GM12878 (cell line): ENCODE results near the gene SLCO4C1. TPM values are rescaled to one million over a fixed set of nuclear protein-coding genes. Genes with fewer than 3 reads are reported as not detected.

Experiments
- ATAC-seq: fragments of 200-7000 bp; cut with Tn5 transposase; 3 replicates; pipeline ENCODE4 v1.9.1; 2020; ENCODE audit warnings: mild to moderate bottlenecking, moderate library complexity
- BruUV-seq: library from RNA; stranded (reverse); fragments of 400-500 nt; replicated peaks from 2 replicates; lab custom pipeline; 2021; lab: Mats Ljungman, UMichigan
- CTCF ChIA-PET: fragments of 300-600 bp; sonication (Branson Sonifier 250); formaldehyde crosslinking; extraction: SDS; loops from one replicate; lab custom pipeline; 2021; ENCODE audit warnings: inconsistent platforms; lab: Yijun Ruan, JAX
- POLR2A ChIA-PET: fragments of 350-600 bp; formaldehyde crosslinking; extraction: SDS; loops from one replicate; lab custom pipeline; 2021; ENCODE audit warnings: inconsistent platforms; lab: Charles Lee
- RAD21 ChIA-PET: fragments of 300-600 bp; sonication (Branson Sonifier 250); formaldehyde crosslinking; loops from one replicate; lab custom pipeline; 2023; ENCODE audit warnings: antibody characterized with exemption; ENCODE audit not compliant: unreplicated experiment; lab: Charles Lee
- SMC1A ChIA-PET: fragments of 300-600 bp; sonication (Branson Sonifier 250); formaldehyde crosslinking; loops from one replicate; lab custom pipeline; 2023; ENCODE audit not compliant: unreplicated experiment, uncharacterized antibody; lab: Charles Lee
- DNase-seq: peaks from one replicate; pipeline ENCODE4 v3.0.0-alpha.2; 2011; ENCODE audit warnings: low read depth, low spot score
- FAIRE-seq: peaks from 3 replicates; lab custom pipeline; 2011; peaks lifted over from hg19 to GRCh38; lab: Jason Lieb, UNC
- H2AFZ ChIP-seq: 2 replicates; pipeline ENCODE4 v1.6.0; 2011; ENCODE audit warnings: low read depth, low read length, control low read depth; ENCODE audit not compliant: control insufficient read depth
- H3K27ac ChIP-seq: 2 replicates; pipeline ENCODE4 v1.5.1; 2011; ENCODE audit warnings: control low read depth; ENCODE audit not compliant: control insufficient read depth, insufficient read depth
- H3K27me3 ChIP-seq, 2 experiments: replicated peaks in 1 of 2; 2 replicates each; pipeline versions ENCODE4 v1.6.0 to v1.6.1; 2011; ENCODE audit warnings: low read length in 1 of 2; ENCODE audit not compliant: control insufficient read depth in 2 of 2, insufficient read depth in 2 of 2
- H3K36me3 ChIP-seq, 2 experiments: 2 replicates each; pipeline ENCODE4 v1.5.1; 2011; ENCODE audit warnings: low read length in 1 of 2; ENCODE audit not compliant: control insufficient read depth in 2 of 2, insufficient read depth in 2 of 2
- H3K4me1 ChIP-seq: 2 replicates; pipeline ENCODE4 v1.6.1; 2011; ENCODE audit warnings: mild to moderate bottlenecking, low read length, moderate library complexity, mixed read lengths; ENCODE audit not compliant: control insufficient read depth, insufficient read depth
- H3K4me2 ChIP-seq: 2 replicates; pipeline ENCODE4 v1.6.0; 2011; ENCODE audit warnings: control low read depth; ENCODE audit not compliant: control insufficient read depth, insufficient read depth
- H3K4me3 ChIP-seq: fragments of 200-600 bp; sonication (generic); 2 replicates; pipeline ENCODE4 v1.5.1; 2016
- H3K79me2 ChIP-seq: 2 replicates; pipeline ENCODE4 v1.6.0; 2011; ENCODE audit warnings: low read length; ENCODE audit not compliant: control insufficient read depth, insufficient read depth
- H3K9ac ChIP-seq: 2 replicates; pipeline ENCODE4 v1.8.0; 2011; ENCODE audit warnings: low read length, control low read depth, mixed read lengths; ENCODE audit not compliant: control insufficient read depth, insufficient read depth
- H3K9me3 ChIP-seq: replicated peaks from 3 replicates; pipeline ENCODE4 v1.5.1; 2011; ENCODE audit warnings: mild to moderate bottlenecking, low read length; ENCODE audit not compliant: control insufficient read depth, insufficient read depth
- H4K20me1 ChIP-seq: 2 replicates; pipeline ENCODE4 v1.6.0; 2011; ENCODE audit not compliant: control insufficient read depth, insufficient read depth
- ATF7 ChIP-seq: fragments of 450-650 bp; IDR thresholded peaks from 2 replicates; pipeline ENCODE4 v1.6.1; 2016; ENCODE audit warnings: low read depth, mild to moderate bottlenecking
- BCL11A ChIP-seq: IDR thresholded peaks from 2 replicates; pipeline ENCODE4 v1.6.1; 2011; ENCODE audit warnings: low read depth, low read length
- CHD4 ChIP-seq: fragments of 200-600 bp; sonication (generic); IDR thresholded peaks from 2 replicates; pipeline ENCODE4 v1.6.1; 2016; ENCODE audit warnings: mild to moderate bottlenecking
- EZH2 ChIP-seq: IDR thresholded peaks from 2 replicates; pipeline ENCODE4 v1.6.1; 2012; ENCODE audit warnings: low read depth, mild to moderate bottlenecking, control low read depth, inconsistent platforms, low read length, borderline replicate concordance; ENCODE audit not compliant: control insufficient read depth
- FOXK2 ChIP-seq: fragments of 450-650 bp; IDR thresholded peaks from 2 replicates; pipeline ENCODE4 v1.6.1; 2017; ENCODE audit warnings: mild to moderate bottlenecking, moderate library complexity
- IRF5 ChIP-seq: fragments of 450-650 bp; IDR thresholded peaks from 2 replicates; pipeline ENCODE4 v1.6.1; 2017; ENCODE audit warnings: borderline replicate concordance
- MEF2A ChIP-seq: IDR thresholded peaks from 2 replicates; pipeline ENCODE4 v1.6.1; 2011; ENCODE audit warnings: low read depth, mild to moderate bottlenecking, low read length, moderate library complexity; ENCODE audit not compliant: insufficient read depth
- PAX8 ChIP-seq: fragments of 450-650 bp; IDR thresholded peaks from 2 replicates; pipeline ENCODE4 v1.6.1; 2017; ENCODE audit warnings: mild to moderate bottlenecking, moderate library complexity
- RELB ChIP-seq: fragments of 450-650 bp; IDR thresholded peaks from 2 replicates; pipeline ENCODE4 v1.6.1; 2017; ENCODE audit warnings: low read depth, mild to moderate bottlenecking, moderate library complexity
- STAT3 ChIP-seq: IDR thresholded peaks from 2 replicates; pipeline ENCODE4 v1.6.1; 2011; ENCODE audit warnings: low read depth, low read length, improper control_type of control experiment
- USF1 ChIP-seq: IDR thresholded peaks from 2 replicates; pipeline ENCODE4 v1.6.1; 2011; ENCODE audit warnings: borderline replicate concordance, low read depth, mild to moderate bottlenecking, moderate library complexity, mixed read lengths, low read length; ENCODE audit not compliant: insufficient read depth; ENCODE audit errors: extremely low read length
- ZSCAN29 ChIP-seq: fragments of 450-650 bp; IDR thresholded peaks from 2 replicates; pipeline ENCODE4 v1.6.1; 2017; ENCODE audit warnings: mild to moderate bottlenecking, moderate library complexity
- WGBS: methylation state at CpG from one replicate; pipeline ENCODE4 v1.1.6; 2016; ENCODE audit warnings: low lambda C conversion rate; ENCODE audit not compliant: insufficient replicate concordance, insufficient coverage; ENCODE audit errors: missing lambda C conversion rate; 5-methylcytosine and 5-hydroxymethylcytosine counted together
- in situ Hi-C: fragments of 300-500 bp; cut with MboI; formaldehyde crosslinking; loops from 9 replicates; pipeline ENCODE4 v1.14.3; 2018; ENCODE audit warnings: mixed read lengths
- intact Hi-C: fragments of 100-400 bp; cut with micrococcal nuclease; formaldehyde crosslinking; loops from one replicate; pipeline ENCODE4 v1.14.2; 2022; ENCODE audit not compliant: unreplicated experiment
- polyA plus RNA-seq, 11 experiments: library from polyadenylated mRNA; depleted of rRNA in 4 of 11; unstranded in 6 of 11; stranded (reverse) in 5 of 11; fragments of >200 nt; fragmentation: Nextera tagmentation in 4 of 11; fragmentation: Illumina TruSeq in 1 of 11; extraction: Ambion mirVana in 4 of 11; extraction: Trizol in 1 of 11; gene quantifications; 1 replicate in 1 of 11; 2 replicates in 10 of 11; pipeline versions ENCODE4 v1.2.1 to v1.2.3, GENCODE V29; 2011 to 2016; ENCODE audit warnings: inconsistent platforms in 2 of 11, missing spikeins in 2 of 11, low read depth in 1 of 11
- total RNA-seq, 4 experiments: library from RNA; depleted of rRNA in 3 of 4; stranded (reverse); fragments of >200 nt in 3 of 4; fragmentation: Illumina TruSeq in 1 of 4; extraction: Trizol in 1 of 4; gene quantifications; 2 replicates each; pipeline versions ENCODE4 v1.2.1 to v1.2.3, GENCODE V29; 2013 to 2021

SLCO4C1 gene
- total and polyA plus RNA-seq, 10 of the 15 experiments (the other 5 are each of a cell fraction or from before 2014, with no cell fraction given), result 0.12 to 3.9 (median 0.83) TPM

- in situ Hi-C loops, result no loop called here
- no peaks in the 10 kb centered on the region for H4K20me1 ChIP-seq
- ATAC-seq, result no peak
- ChIA-PET CTCF (interaction anchor here (0.5 kb wide), 1 partner anchor 20 kb away, joined by 4 read pairs; no protein-coding TSS in a partner anchor), SMC1A (no interaction called here), POLR2A (no interaction called here), RAD21 (no interaction called here)
- no peak overlapping the region for H3K27ac ChIP-seq
- no peaks in the 10 kb centered on the region for H3K9me3 ChIP-seq
- H3K4me2 ChIP-seq, result no peak overlapping the region
- FAIRE-seq, result no peak
- H3K79me2 ChIP-seq, result no peaks in the 10 kb centered on the region
- H3K4me1 ChIP-seq, result no peaks in the 10 kb centered on the region
- BruUV-seq, result no TSS peak
- 96% methylated on average over 3 of the region's 3 CpGs for WGBS
- no peaks in the 10 kb centered on the region for H3K27me3 ChIP-seq
- intact Hi-C loops, result no loop called here
- no peak for DNase-seq
- no peak for TF ChIP-seq ATF7
- TF ChIP-seq IRF5, result no peak
- no peak for TF ChIP-seq EZH2
- no peak for TF ChIP-seq PAX8
- no peak for TF ChIP-seq ZSCAN29
- no peak for TF ChIP-seq BCL11A
- no peak for TF ChIP-seq CHD4
- no peak for TF ChIP-seq MEF2A
- TF ChIP-seq USF1, result no peak
- no peak for TF ChIP-seq FOXK2
- TF ChIP-seq RELB, result no peak
- TF ChIP-seq STAT3, result no peak
- H3K9ac ChIP-seq, result no peak overlapping the region
- no peak overlapping the region for H3K4me3 ChIP-seq
- H3K36me3 ChIP-seq, result no peaks in the 10 kb centered on the region
- H2AFZ ChIP-seq, result no peak overlapping the region
These were observed 46.7 kb downstream of the SLCO4C1 start for GRCh38 chr5:102249381-102249780.
